Measurements from ENCODE around the gene CYP26A1.

Gene CYP26A1

GRCh38 chr10:93064874-93065660 lies 8.6 kb upstream of the CYP26A1 start:
- FAIRE-seq, result no peak

GRCh38 chr10:93065675-93066543 lies 7.8 kb upstream of the CYP26A1 start:
- FAIRE-seq, result no peak

- FAIRE-seq, result no peak
Observed at GRCh38 chr10:93066544-93066913, 7.2 kb upstream of the CYP26A1 start.

DNA sequence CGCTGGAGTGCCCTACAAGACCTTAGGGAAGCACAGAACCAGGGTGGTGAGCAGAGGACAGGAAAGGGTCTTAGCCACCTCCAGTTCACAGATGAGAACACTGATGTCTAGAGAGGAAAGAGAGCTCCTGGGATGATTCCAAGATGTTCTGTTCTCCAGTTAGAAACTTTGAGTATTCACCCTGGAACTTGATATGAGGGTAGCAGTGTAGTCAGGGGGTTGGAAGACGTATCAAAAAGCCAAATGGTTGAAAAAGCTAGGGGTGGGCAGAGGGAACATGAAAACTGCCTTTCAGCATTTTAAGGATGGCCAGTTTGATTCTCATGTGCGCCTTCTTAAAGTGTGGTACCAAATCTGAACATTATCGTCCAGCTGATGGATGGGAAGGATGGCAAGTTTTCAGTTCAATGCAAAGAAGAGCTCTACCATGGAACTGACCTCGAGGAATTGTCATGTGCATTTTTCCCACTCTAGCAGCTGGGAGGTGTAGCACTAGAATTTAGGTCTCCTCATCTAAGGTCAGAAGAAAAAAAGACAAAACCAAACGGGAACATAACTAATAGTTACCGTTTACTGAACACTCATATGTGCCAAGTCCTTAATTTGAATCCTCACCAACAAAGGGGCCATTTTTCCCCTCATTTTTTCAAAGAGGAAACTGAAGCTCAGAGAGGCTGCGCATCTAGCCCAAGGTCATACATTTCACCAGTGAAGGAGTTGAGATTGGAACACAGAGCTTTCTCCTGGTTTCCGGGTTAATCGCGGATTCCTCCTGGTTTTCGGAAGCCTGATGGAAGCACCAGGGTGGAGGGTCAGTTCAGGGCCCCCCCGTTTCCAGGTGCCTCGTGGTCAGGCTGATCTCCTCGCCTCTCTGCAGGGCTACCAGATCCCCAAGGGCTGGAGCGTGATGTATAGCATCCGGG lies 6.0 kb upstream of the CYP26A1 start:
- FAIRE-seq, result no peak

GRCh38 chr10:93068411-93069244 lies 5.1 kb upstream of the CYP26A1 start:
- FAIRE-seq, result no peak

DNA sequence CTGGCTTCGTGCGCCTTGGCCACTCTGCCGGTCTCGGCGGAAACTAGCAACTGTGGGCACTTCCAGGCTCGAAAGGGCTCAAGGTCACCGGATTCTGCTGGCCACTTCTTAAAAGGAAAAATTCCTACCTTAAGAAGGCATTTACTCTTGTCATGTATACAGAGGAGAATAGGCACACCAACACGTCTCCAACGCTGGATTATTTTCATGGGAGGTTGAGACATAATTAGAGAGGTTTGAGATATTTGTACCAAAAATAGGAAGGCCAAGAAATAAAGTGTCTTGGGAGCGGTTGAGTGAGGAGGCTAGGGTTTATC lies 4.5 kb upstream of the CYP26A1 start:
- no peak for FAIRE-seq

DNA sequence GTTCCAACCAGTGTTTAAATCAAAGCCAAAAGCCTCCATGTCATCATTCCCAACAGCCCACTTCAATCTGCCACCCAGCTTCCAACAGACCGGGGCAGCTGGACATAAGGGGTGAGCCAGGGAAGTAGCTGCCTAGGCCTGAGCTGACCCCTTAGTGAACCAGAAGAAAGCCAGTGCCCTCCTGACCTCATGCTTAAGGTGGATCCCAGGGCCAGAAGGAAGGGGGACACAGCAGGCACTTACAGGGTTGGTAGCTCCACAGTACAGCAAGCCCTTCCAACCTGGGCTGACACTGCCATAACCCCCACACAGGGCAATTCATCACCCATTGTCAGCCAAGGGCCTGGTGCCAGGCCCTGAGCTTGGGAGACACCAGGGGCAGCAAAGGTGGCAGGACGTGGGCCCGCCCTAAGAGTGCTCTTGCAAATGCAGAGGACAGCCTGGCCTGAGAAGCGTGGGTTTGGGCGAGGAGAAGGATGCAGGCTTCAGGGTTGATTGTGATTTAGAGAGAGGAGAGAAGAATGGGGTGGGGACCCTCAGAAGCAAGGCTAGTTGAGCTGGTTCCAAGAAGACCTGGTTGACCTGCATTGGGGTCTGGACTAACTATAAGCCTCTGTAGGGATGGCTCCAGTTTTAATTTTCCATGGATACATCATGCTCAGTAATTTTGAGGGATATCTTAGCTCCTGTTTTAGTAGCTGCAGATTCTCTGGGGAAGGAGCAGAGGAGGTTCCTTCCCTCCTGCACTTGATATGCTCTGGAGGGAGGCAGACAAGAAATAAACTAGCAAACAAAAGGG lies 3.1 kb upstream of the CYP26A1 start:
- no peak for FAIRE-seq

GRCh38 chr10:93071177-93071472 lies 2.6 kb upstream of the CYP26A1 start:
- FAIRE-seq, result no peak

- FAIRE-seq, result no peak
Observed at GRCh38 chr10:93071674-93072224, 1.9 kb upstream of the CYP26A1 start.

GRCh38 chr10:93072225-93072712 lies 1.4 kb upstream of the CYP26A1 start:
- FAIRE-seq, result no peak

DNA sequence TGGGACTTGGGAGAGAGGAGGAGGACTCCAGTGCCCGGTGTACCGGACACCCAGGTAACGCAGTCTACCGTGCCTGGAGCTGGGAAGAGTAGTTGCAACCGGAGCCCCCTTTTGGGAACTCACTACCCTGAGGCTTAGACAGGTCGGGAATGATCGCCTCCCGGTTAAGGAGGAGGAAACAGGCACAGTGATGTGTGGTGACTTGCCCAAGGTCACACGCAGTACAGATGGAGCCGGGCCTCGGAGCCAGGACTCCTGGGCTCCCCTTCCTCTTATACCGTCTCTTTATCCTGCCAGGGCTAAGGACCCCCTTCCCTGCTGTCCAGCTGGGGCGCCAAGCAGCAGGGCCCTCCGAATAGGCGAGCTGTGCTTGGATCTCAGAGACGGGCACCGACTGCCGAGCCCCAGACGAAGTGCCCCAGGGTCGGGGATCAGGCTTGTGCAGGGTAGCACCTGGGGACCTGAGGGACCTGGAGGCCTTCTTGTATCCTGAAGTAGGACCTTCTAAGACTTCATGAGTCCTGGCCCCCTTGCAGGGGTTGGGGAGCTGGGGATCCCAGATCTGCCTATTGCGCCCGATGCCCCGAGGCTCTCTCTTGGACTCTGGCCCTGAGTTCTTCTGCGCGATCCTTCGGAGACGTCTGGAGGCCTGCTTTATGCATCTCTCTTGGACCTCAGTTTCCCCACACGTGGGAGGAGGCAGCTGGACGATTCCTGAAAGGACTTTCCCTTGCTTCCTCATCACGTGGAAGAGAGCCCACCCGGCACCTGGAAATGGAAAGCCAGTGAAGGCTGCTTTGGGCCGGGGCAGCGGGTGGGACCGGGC lies 767 bp upstream of the CYP26A1 start:
- no peak for FAIRE-seq

GRCh38 chr10:93074147-93074596 lies 479 bp downstream of the CYP26A1 start:
- FAIRE-seq, result no peak

GRCh38 chr10:93074597-93075368 lies 1.1 kb downstream of the CYP26A1 start:
- FAIRE-seq, result no peak

DNA sequence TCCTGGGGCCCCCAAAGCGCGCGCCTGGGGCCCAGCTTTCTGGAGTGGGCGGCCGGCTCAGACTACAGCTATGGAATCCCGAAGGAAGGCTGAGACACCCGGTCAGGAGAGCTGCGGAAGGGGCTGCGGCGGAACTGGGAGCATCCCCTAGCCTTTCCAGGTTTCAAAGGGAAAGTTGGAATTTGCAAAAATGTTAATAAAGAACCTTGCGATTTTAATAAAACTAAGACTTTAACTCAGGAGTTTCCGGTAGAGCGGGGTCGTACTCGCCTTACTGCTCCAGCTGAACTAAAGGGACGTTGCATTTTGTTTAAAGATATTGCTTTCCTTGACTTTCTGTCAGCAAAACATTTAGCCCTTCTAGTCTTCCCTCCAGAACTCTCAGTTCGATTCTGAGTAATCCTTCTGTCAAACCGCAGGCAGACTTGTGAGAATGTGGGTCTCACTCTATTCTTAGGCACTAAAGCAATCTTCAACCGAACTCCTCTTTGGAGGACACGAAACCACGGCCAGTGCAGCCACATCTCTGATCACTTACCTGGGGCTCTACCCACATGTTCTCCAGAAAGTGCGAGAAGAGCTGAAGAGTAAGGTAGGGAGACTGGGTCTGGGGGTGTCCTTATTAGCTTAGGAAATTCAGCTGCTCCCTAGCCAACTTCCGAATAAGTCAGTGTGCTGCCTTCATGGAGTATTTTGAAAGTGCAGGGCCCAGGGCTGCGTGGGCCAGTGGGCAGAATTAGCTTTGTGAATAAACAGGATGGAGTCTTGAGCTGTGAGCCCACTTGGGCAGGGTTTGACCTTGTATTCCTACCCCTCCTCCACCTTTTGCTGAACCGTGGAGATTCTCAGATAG lies 1.9 kb downstream of the CYP26A1 start:
- FAIRE-seq, result no peak

DNA sequence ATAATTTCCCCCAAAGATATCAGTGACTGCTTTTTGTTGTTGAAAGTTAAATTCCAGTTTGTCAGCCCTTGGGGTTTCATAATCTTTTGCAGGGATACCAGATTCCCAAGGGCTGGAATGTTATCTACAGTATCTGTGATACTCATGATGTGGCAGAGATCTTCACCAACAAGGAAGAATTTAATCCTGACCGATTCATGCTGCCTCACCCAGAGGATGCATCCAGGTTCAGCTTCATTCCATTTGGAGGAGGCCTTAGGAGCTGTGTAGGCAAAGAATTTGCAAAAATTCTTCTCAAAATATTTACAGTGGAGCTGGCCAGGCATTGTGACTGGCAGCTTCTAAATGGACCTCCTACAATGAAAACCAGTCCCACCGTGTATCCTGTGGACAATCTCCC lies 3.2 kb downstream of the CYP26A1 start:
- no peak for FAIRE-seq

DNA sequence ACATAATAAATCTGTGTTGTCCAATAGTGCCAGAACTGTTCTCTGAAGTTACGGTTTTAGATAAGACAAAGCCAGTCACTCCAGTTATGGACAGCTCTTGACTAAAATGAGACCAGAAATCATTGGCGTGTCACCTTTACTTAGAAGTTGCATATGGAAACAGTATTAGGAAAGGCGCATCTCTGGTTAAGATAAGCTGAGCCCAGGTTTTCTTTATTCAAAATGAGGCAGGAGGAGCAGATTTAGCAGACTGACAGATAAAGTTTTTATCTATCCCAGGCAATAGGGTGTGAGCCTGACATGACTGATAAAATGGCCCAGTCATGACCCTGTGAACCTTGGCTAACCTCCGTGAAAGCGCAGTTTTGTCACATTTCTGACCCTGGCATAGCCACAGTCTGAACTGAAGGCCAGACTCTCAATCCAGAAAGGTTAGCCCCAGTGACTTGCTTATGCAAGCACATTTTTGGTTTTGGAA lies 4.2 kb downstream of the CYP26A1 start:
- no peak for FAIRE-seq

DNA sequence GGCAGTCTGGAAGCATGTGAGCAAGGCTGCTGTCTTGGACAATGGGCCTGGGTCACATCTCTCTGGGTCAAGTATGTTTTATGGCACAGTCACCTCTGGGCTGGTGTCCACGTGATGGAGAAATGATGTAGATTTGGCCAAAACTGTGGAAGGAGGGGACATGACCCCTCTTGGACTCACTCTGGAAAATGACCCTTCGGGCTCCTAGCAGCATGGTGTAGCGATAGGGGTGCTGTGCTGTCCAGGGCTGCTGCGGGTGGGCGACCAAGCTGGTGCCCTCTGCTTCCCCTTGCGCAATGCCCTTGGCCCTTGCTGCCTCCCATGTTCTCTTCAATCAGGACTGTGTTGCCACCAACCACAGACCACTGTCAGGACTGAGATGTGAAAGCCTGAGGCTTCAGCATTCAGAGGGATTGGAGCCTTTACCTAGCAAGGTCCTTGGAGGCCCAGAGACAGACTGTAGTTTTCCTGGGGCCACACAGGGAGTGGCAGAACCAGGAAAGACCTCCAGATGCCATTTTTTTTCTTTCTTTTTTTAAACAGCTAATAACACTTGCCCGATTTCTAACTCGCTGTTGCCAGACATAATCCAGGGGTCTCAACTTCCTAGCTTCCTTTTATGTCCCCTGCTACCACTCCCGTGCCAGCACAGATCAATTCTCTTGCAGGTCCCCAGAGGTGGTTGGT lies 6.1 kb downstream of the CYP26A1 start:
- FAIRE-seq, result no peak
